GM12878 (cell line): ENCODE results near the gene XPNPEP1. TPM values are rescaled to one million over a fixed set of nuclear protein-coding genes. Genes with fewer than 3 reads are reported as not detected.

Source experiments
- ATAC-seq: fragments of 200-7000 bp; cut with Tn5 transposase; 3 replicates; pipeline ENCODE4 v1.9.1; 2020; ENCODE audit warnings: mild to moderate bottlenecking, moderate library complexity
- BruUV-seq: library from RNA; stranded (reverse); fragments of 400-500 nt; replicated peaks from 2 replicates; lab custom pipeline; 2021; lab: Mats Ljungman, UMichigan
- CTCF ChIA-PET: fragments of 300-600 bp; sonication (Branson Sonifier 250); formaldehyde crosslinking; extraction: SDS; loops from one replicate; lab custom pipeline; 2021; ENCODE audit warnings: inconsistent platforms; lab: Yijun Ruan, JAX
- POLR2A ChIA-PET: fragments of 350-600 bp; formaldehyde crosslinking; extraction: SDS; loops from one replicate; lab custom pipeline; 2021; ENCODE audit warnings: inconsistent platforms; lab: Charles Lee
- RAD21 ChIA-PET: fragments of 300-600 bp; sonication (Branson Sonifier 250); formaldehyde crosslinking; loops from one replicate; lab custom pipeline; 2023; ENCODE audit warnings: antibody characterized with exemption; ENCODE audit not compliant: unreplicated experiment; lab: Charles Lee
- SMC1A ChIA-PET: fragments of 300-600 bp; sonication (Branson Sonifier 250); formaldehyde crosslinking; loops from one replicate; lab custom pipeline; 2023; ENCODE audit not compliant: unreplicated experiment, uncharacterized antibody; lab: Charles Lee
- DNase-seq: peaks from one replicate; pipeline ENCODE4 v3.0.0-alpha.2; 2011; ENCODE audit warnings: low read depth, low spot score
- FAIRE-seq: peaks from 3 replicates; lab custom pipeline; 2011; peaks lifted over from hg19 to GRCh38; lab: Jason Lieb, UNC
- H2AFZ ChIP-seq: 2 replicates; pipeline ENCODE4 v1.6.0; 2011; ENCODE audit warnings: low read depth, low read length, control low read depth; ENCODE audit not compliant: control insufficient read depth
- H3K27ac ChIP-seq: 2 replicates; pipeline ENCODE4 v1.5.1; 2011; ENCODE audit warnings: control low read depth; ENCODE audit not compliant: control insufficient read depth, insufficient read depth
- H3K27me3 ChIP-seq, 2 experiments: replicated peaks in 1 of 2; 2 replicates each; pipeline versions ENCODE4 v1.6.0 to v1.6.1; 2011; ENCODE audit warnings: low read length in 1 of 2; ENCODE audit not compliant: control insufficient read depth in 2 of 2, insufficient read depth in 2 of 2
- H3K36me3 ChIP-seq, 2 experiments: 2 replicates each; pipeline ENCODE4 v1.5.1; 2011; ENCODE audit warnings: low read length in 1 of 2; ENCODE audit not compliant: control insufficient read depth in 2 of 2, insufficient read depth in 2 of 2
- H3K4me1 ChIP-seq: 2 replicates; pipeline ENCODE4 v1.6.1; 2011; ENCODE audit warnings: mild to moderate bottlenecking, low read length, moderate library complexity, mixed read lengths; ENCODE audit not compliant: control insufficient read depth, insufficient read depth
- H3K4me2 ChIP-seq: 2 replicates; pipeline ENCODE4 v1.6.0; 2011; ENCODE audit warnings: control low read depth; ENCODE audit not compliant: control insufficient read depth, insufficient read depth
- H3K4me3 ChIP-seq: fragments of 200-600 bp; sonication (generic); 2 replicates; pipeline ENCODE4 v1.5.1; 2016
- H3K79me2 ChIP-seq: 2 replicates; pipeline ENCODE4 v1.6.0; 2011; ENCODE audit warnings: low read length; ENCODE audit not compliant: control insufficient read depth, insufficient read depth
- H3K9ac ChIP-seq: 2 replicates; pipeline ENCODE4 v1.8.0; 2011; ENCODE audit warnings: low read length, control low read depth, mixed read lengths; ENCODE audit not compliant: control insufficient read depth, insufficient read depth
- H3K9me3 ChIP-seq: replicated peaks from 3 replicates; pipeline ENCODE4 v1.5.1; 2011; ENCODE audit warnings: mild to moderate bottlenecking, low read length; ENCODE audit not compliant: control insufficient read depth, insufficient read depth
- H4K20me1 ChIP-seq: 2 replicates; pipeline ENCODE4 v1.6.0; 2011; ENCODE audit not compliant: control insufficient read depth, insufficient read depth
- EGR1 ChIP-seq, 2 experiments: IDR thresholded peaks; 1 replicate in 1 of 2; 2 replicates in 1 of 2; pipeline ENCODE4 v1.6.1; 2011 to 2012; ENCODE audit warnings: low read depth in 2 of 2, low read length in 2 of 2, borderline replicate concordance in 1 of 2, mild to moderate bottlenecking in 1 of 2, moderate library complexity in 1 of 2
- IKZF2 ChIP-seq, 2 experiments: fragments of 450-650 bp; IDR thresholded peaks; 2 replicates each; pipeline ENCODE4 v1.6.1; 2017; ENCODE audit warnings: mild to moderate bottlenecking in 2 of 2, moderate library complexity in 2 of 2
- KAT2A ChIP-seq: conservative IDR thresholded peaks from 2 replicates; pipeline ENCODE4 v1.6.1; 2011; ENCODE audit warnings: low read depth, low read length; ENCODE audit not compliant: control insufficient read depth
- MXI1 ChIP-seq: fragments of 150-350 bp; IDR thresholded peaks from 2 replicates; pipeline ENCODE4 v1.6.1; 2011; ENCODE audit warnings: low read depth, mild to moderate bottlenecking, inconsistent platforms, low read length, improper control_type of control experiment
- MYB ChIP-seq: fragments of 150-350 bp; IDR thresholded peaks from 2 replicates; pipeline ENCODE4 v1.6.1; 2014; ENCODE audit warnings: mild to moderate bottlenecking, low read depth, low read length, borderline replicate concordance
- NFYB ChIP-seq: IDR thresholded peaks from 2 replicates; pipeline ENCODE4 v1.6.1; 2011; ENCODE audit warnings: low read depth, mild to moderate bottlenecking, low read length, improper control_type of control experiment, moderate library complexity; ENCODE audit not compliant: insufficient read depth
- NR2F1 ChIP-seq: fragments of 450-650 bp; conservative IDR thresholded peaks from 2 replicates; pipeline ENCODE4 v1.6.1; 2017; ENCODE audit warnings: mild to moderate bottlenecking
- RB1 ChIP-seq: fragments of 450-650 bp; formaldehyde crosslinking; IDR thresholded peaks from 2 replicates; pipeline ENCODE4 v1.6.1; 2017; ENCODE audit warnings: mild to moderate bottlenecking, borderline replicate concordance
- RELB ChIP-seq: fragments of 450-650 bp; IDR thresholded peaks from 2 replicates; pipeline ENCODE4 v1.6.1; 2017; ENCODE audit warnings: low read depth, mild to moderate bottlenecking, moderate library complexity
- RFX5 ChIP-seq: IDR thresholded peaks from 2 replicates; pipeline ENCODE4 v1.6.1; 2011; ENCODE audit warnings: low read depth, low read length, improper control_type of control experiment
- WRNIP1 ChIP-seq: IDR thresholded peaks from 2 replicates; pipeline ENCODE4 v1.6.1; 2011; ENCODE audit warnings: low read depth, low read length, improper control_type of control experiment, borderline replicate concordance
- ZNF24 ChIP-seq: fragments of 450-650 bp; IDR thresholded peaks from 2 replicates; pipeline ENCODE4 v1.6.1; 2017; ENCODE audit warnings: antibody characterized with exemption, mild to moderate bottlenecking
- ZZZ3 ChIP-seq: IDR thresholded peaks from 2 replicates; pipeline ENCODE4 v1.6.1; 2011; ENCODE audit warnings: low read depth; ENCODE audit not compliant: control insufficient read depth, insufficient read length
- WGBS: methylation state at CpG from one replicate; pipeline ENCODE4 v1.1.6; 2016; ENCODE audit warnings: low lambda C conversion rate; ENCODE audit not compliant: insufficient replicate concordance, insufficient coverage; ENCODE audit errors: missing lambda C conversion rate; 5-methylcytosine and 5-hydroxymethylcytosine counted together
- in situ Hi-C: fragments of 300-500 bp; cut with MboI; formaldehyde crosslinking; loops from 9 replicates; pipeline ENCODE4 v1.14.3; 2018; ENCODE audit warnings: mixed read lengths
- intact Hi-C: fragments of 100-400 bp; cut with micrococcal nuclease; formaldehyde crosslinking; loops from one replicate; pipeline ENCODE4 v1.14.2; 2022; ENCODE audit not compliant: unreplicated experiment
- polyA plus RNA-seq, 11 experiments: library from polyadenylated mRNA; depleted of rRNA in 4 of 11; unstranded in 6 of 11; stranded (reverse) in 5 of 11; fragments of >200 nt; fragmentation: Nextera tagmentation in 4 of 11; fragmentation: Illumina TruSeq in 1 of 11; extraction: Ambion mirVana in 4 of 11; extraction: Trizol in 1 of 11; gene quantifications; 1 replicate in 1 of 11; 2 replicates in 10 of 11; pipeline versions ENCODE4 v1.2.1 to v1.2.3, GENCODE V29; 2011 to 2016; ENCODE audit warnings: inconsistent platforms in 2 of 11, missing spikeins in 2 of 11, low read depth in 1 of 11
- total RNA-seq, 4 experiments: library from RNA; depleted of rRNA in 3 of 4; stranded (reverse); fragments of >200 nt in 3 of 4; fragmentation: Illumina TruSeq in 1 of 4; extraction: Trizol in 1 of 4; gene quantifications; 2 replicates each; pipeline versions ENCODE4 v1.2.1 to v1.2.3, GENCODE V29; 2013 to 2021
- TF ChIP-seq, protein P1 (sequence below): fragments of 150-350 bp; IDR thresholded peaks from 2 replicates; pipeline ENCODE4 v1.6.1; 2016; ENCODE audit warnings: low read depth, low read length
- TF ChIP-seq, protein P2 (sequence below): fragments of 450-650 bp; formaldehyde crosslinking; IDR thresholded peaks from 2 replicates; pipeline ENCODE4 v1.4.0; 2022; ENCODE audit warnings: mild to moderate bottlenecking, moderate library complexity

The XPNPEP1 gene
- total and polyA plus RNA-seq, 10 of the 15 experiments (the other 5 are each of a cell fraction or from before 2014, with no cell fraction given) = 22.7 to 108 (median 43.5) TPM

- TF ChIP-seq KAT2A = no peak
- TF ChIP-seq MYB = no peak
- TF ChIP-seq NFYB = no peak
- no peak for TF ChIP-seq ZNF24
These were observed 22.3 kb upstream of the XPNPEP1 start (continued) for GRCh38 chr10:109945473-109946177.

GRCh38 chr10:109944613-109945012 lies 21.3 kb upstream of the XPNPEP1 start:
- in situ Hi-C loops = no loop called here
- TF ChIP-seq RFX5 = no peak
- TF ChIP-seq NR2F1 = no peak
- TF ChIP-seq, protein P1, sequence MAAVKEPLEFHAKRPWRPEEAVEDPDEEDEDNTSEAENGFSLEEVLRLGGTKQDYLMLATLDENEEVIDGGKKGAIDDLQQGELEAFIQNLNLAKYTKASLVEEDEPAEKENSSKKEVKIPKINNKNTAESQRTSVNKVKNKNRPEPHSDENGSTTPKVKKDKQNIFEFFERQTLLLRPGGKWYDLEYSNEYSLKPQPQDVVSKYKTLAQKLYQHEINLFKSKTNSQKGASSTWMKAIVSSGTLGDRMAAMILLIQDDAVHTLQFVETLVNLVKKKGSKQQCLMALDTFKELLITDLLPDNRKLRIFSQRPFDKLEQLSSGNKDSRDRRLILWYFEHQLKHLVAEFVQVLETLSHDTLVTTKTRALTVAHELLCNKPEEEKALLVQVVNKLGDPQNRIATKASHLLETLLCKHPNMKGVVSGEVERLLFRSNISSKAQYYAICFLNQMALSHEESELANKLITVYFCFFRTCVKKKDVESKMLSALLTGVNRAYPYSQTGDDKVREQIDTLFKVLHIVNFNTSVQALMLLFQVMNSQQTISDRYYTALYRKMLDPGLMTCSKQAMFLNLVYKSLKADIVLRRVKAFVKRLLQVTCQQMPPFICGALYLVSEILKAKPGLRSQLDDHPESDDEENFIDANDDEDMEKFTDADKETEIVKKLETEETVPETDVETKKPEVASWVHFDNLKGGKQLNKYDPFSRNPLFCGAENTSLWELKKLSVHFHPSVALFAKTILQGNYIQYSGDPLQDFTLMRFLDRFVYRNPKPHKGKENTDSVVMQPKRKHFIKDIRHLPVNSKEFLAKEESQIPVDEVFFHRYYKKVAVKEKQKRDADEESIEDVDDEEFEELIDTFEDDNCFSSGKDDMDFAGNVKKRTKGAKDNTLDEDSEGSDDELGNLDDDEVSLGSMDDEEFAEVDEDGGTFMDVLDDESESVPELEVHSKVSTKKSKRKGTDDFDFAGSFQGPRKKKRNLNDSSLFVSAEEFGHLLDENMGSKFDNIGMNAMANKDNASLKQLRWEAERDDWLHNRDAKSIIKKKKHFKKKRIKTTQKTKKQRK = no peak
- TF ChIP-seq EGR1 (IDR thresholded peaks at IDR 0.05; ENCODE audit: borderline replicate concordance in 1 of 2, low read depth in 2 of 2, low read length in 2 of 2) = no peak
- TF ChIP-seq RB1 = no peak
- TF ChIP-seq ZZZ3 = no peak
- no peak for TF ChIP-seq WRNIP1
- TF ChIP-seq, protein P2, sequence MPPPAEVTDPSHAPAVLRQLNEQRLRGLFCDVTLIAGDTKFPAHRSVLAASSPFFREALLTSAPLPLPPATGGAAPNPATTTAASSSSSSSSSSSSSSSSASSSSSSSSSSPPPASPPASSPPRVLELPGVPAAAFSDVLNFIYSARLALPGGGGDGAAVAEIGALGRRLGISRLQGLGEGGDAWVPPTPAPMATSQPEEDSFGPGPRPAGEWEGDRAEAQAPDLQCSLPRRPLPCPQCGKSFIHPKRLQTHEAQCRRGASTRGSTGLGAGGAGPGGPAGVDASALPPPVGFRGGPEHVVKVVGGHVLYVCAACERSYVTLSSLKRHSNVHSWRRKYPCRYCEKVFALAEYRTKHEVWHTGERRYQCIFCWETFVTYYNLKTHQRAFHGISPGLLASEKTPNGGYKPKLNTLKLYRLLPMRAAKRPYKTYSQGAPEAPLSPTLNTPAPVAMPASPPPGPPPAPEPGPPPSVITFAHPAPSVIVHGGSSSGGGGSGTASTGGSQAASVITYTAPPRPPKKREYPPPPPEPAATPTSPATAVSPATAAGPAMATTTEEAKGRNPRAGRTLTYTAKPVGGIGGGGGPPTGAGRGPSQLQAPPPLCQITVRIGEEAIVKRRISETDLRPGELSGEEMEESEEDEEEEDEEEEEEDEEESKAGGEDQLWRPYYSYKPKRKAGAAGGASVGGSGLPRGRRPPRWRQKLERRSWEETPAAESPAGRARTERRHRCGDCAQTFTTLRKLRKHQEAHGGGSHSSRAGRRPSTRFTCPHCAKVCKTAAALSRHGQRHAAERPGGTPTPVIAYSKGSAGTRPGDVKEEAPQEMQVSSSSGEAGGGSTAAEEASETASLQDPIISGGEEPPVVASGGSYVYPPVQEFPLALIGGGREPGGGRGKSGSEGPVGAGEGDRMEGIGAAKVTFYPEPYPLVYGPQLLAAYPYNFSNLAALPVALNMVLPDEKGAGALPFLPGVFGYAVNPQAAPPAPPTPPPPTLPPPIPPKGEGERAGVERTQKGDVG (CRISPR knock-in tag) = no peak
- TF ChIP-seq IKZF2 (IDR thresholded peaks at IDR 0.05) = no peak
- no peak for TF ChIP-seq MXI1
- no peak for TF ChIP-seq RELB

More at GRCh38 chr10:109944613-109945012, 21.3 kb upstream of the XPNPEP1 start:
- CTCF ChIA-PET = no interaction called here
- WGBS = 0% methylated on average over 1 of the region's 1 CpG
- H3K27ac ChIP-seq = no peak overlapping the region
- no peak overlapping the region for H3K4me2 ChIP-seq
- RAD21 ChIA-PET = no interaction called here
- intact Hi-C loops = no loop called here
- H3K9me3 ChIP-seq = no peaks in the 10 kb centered on the region
- no TSS peak for BruUV-seq
- no peak overlapping the region for H3K4me3 ChIP-seq
- DNase-seq (no peak), ATAC-seq (no peak), FAIRE-seq (no peak)
- no peaks in the 10 kb centered on the region for H3K79me2 ChIP-seq
- SMC1A ChIA-PET = no interaction called here
- POLR2A ChIA-PET = no interaction called here
- H3K9ac ChIP-seq = no peak overlapping the region
- no peaks in the 10 kb centered on the region for H3K4me1 ChIP-seq
- no peak overlapping the region for H2AFZ ChIP-seq
- H3K27me3 ChIP-seq = no peaks in the 10 kb centered on the region
- H3K36me3 ChIP-seq = no peaks in the 10 kb centered on the region
- H4K20me1 ChIP-seq = no peaks in the 10 kb centered on the region
